ENCODE data around the gene HNF1A. TPM values are rescaled to one million over a fixed set of nuclear protein-coding genes. Genes with fewer than 3 reads are reported as not detected.

Gene HNF1A
- total and polyA plus RNA-seq, 2 of the 13 experiments (the other 11 are each of a cell fraction or from before 2014, with no cell fraction given), result 13.4 to 34.7 TPM

- peak; percentile 77; the same call in 1 of the 2 replicates for TF ChIP-seq ZBTB4 (CRISPR knock-in tag; IDR thresholded peaks at IDR 0.05; ENCODE audit: borderline replicate concordance)
- TF ChIP-seq ZNF282 (IDR thresholded peaks at IDR 0.05; ENCODE audit: partially characterized antibody), result no peak
- no peak for TF ChIP-seq EEA1 (CRISPR knock-in tag; IDR thresholded peaks at IDR 0.05; ENCODE audit: borderline replicate concordance)
- no peak for TF ChIP-seq KMT2A (CRISPR knock-in tag; IDR thresholded peaks at IDR 0.05)
- TF ChIP-seq ZNF530 (CRISPR knock-in tag; IDR thresholded peaks at IDR 0.05; ENCODE audit: low read depth), result no peak
- no peak for TF ChIP-seq CCAR2 (optimal IDR thresholded peaks at IDR 0.05; ENCODE audit: low read depth, low read length)
- peak; percentile 67; the same call in 1 of the 2 replicates for TF ChIP-seq SNAPC5 (CRISPR knock-in tag; IDR thresholded peaks at IDR 0.05; ENCODE audit: borderline replicate concordance)
- no peak for TF ChIP-seq ZXDC (CRISPR knock-in tag; IDR thresholded peaks at IDR 0.05)
- TF ChIP-seq NFE2L2 (IDR thresholded peaks at IDR 0.05; ENCODE audit: low read length), result no peak
- TF ChIP-seq ZNF777 (CRISPR knock-in tag; IDR thresholded peaks at IDR 0.05), result no peak
- no peak for TF ChIP-seq JUND (CRISPR knock-in tag; IDR thresholded peaks at IDR 0.05)
- TF ChIP-seq GZF1 (CRISPR knock-in tag; IDR thresholded peaks at IDR 0.05), result 0 out of 2 replicates have a peak, but pooled peaks have one; percentile 56
- TF ChIP-seq ARNTL (CRISPR knock-in tag; IDR thresholded peaks at IDR 0.05), result peak; percentile 64; the same call in 1 of the 2 replicates
- TF ChIP-seq THAP11 (CRISPR knock-in tag; IDR thresholded peaks at IDR 0.05), result peak; percentile 68; the same call in 1 of the 2 replicates
- TF ChIP-seq ZNF747 (CRISPR knock-in tag; IDR thresholded peaks at IDR 0.05; ENCODE audit: borderline replicate concordance), result peak; percentile 67; the same call in 1 of the 2 replicates
- no peak for TF ChIP-seq ZNF275 (CRISPR knock-in tag; IDR thresholded peaks at IDR 0.05; ENCODE audit: borderline replicate concordance)
- TF ChIP-seq ZNF83 (CRISPR knock-in tag; IDR thresholded peaks at IDR 0.05; ENCODE audit: borderline replicate concordance), result peak; percentile 69; the same call in 1 of the 2 replicates
- no peak for TF ChIP-seq ZNF484 (CRISPR knock-in tag; IDR thresholded peaks at IDR 0.05; ENCODE audit: borderline replicate concordance, low read depth)
- TF ChIP-seq HNF1B (CRISPR knock-in tag; IDR thresholded peaks at IDR 0.05), result peak; percentile 76
- no peak for TF ChIP-seq U2AF1 (optimal IDR thresholded peaks at IDR 0.05; ENCODE audit: low read depth, low read length)
These were observed 1.7 kb downstream of the HNF1A start (continued) for GRCh38 chr12:120979862-120980696.

Data from HepG2 (cell line).